Tibial artery (tissue), 4 donors: Measurements from ENCODE around the gene PIAS4.

Experiments
- DNase-seq, 2 donors: peaks; one replicate each; pipeline ENCODE4 v3.0.0-alpha.2; 2019
- H3K27ac ChIP-seq, 2 donors: fragments of 200-600 bp; sonication (generic) in 1 of 2; 1 replicate in 1 of 2; 2 replicates in 1 of 2; pipeline ENCODE4 v1.5.1; 2018 to 2019; ENCODE audit warnings: mild to moderate bottlenecking in 1 of 2
- H3K27me3 ChIP-seq, 2 donors: fragments of 200-600 bp; sonication (generic) in 1 of 2; one replicate each; pipeline versions ENCODE4 v1.5.1 to v1.6.0; 2016 to 2019
- H3K36me3 ChIP-seq, 3 donors: fragments of 200-600 bp; sonication (generic) in 2 of 3; one replicate each; pipeline ENCODE4 v1.5.1; 2016 to 2019; ENCODE audit warnings: mild to moderate bottlenecking in 2 of 3
- H3K4me1 ChIP-seq, 4 donors: fragments of 200-600 bp; sonication (generic) in 2 of 4; 1 replicate in 3 of 4; 2 replicates in 1 of 4; pipeline ENCODE4 v1.5.1; 2016 to 2019
- H3K4me3 ChIP-seq, 2 donors: fragments of 200-600 bp; sonication (generic) in 1 of 2; 1 replicate in 1 of 2; 2 replicates in 1 of 2; pipeline ENCODE4 v1.5.1; 2018 to 2019; ENCODE audit warnings: mild to moderate bottlenecking in 2 of 2
- H3K9me3 ChIP-seq, 3 donors: fragments of 200-600 bp; sonication (generic) in 1 of 3; one replicate each; pipeline ENCODE4 v1.5.1; 2016 to 2019
- intact Hi-C: fragments of 100-400 bp; cut with DNase I; formaldehyde crosslinking; loops from one replicate; pipeline ENCODE4 v1.15.0; 2023; ENCODE audit warnings: low total_unique reads
- TF ChIP-seq, protein P1 (sequence below), 2 experiments: fragments of 200-600 bp in 1 of 2; fragments of 450-650 bp in 1 of 2; IDR thresholded peaks; one replicate each; pipeline ENCODE4 v1.5.1; 2017 to 2019; ENCODE audit warnings: antibody characterized with exemption in 2 of 2, mild to moderate bottlenecking in 1 of 2, moderate library complexity in 1 of 2

PIAS4 gene

GRCh38 chr19:4025317-4025716, 17.8 kb downstream of the PIAS4 start:
- DNase-seq: no peak
- Histone ChIP-seq H3K27ac (no peak overlapping the region), H3K4me1 (no peaks in the 10 kb centered on the region), H3K36me3 (peaks cover 25 to 72% (median 52%) of the 10 kb centered on the region in 3 donors), H3K4me3 (no peak overlapping the region), H3K9me3 (no peaks in the 10 kb centered on the region), H3K27me3 (no peaks in the 10 kb centered on the region)
- intact Hi-C loops: no loop called here
- TF ChIP-seq, protein P1, sequence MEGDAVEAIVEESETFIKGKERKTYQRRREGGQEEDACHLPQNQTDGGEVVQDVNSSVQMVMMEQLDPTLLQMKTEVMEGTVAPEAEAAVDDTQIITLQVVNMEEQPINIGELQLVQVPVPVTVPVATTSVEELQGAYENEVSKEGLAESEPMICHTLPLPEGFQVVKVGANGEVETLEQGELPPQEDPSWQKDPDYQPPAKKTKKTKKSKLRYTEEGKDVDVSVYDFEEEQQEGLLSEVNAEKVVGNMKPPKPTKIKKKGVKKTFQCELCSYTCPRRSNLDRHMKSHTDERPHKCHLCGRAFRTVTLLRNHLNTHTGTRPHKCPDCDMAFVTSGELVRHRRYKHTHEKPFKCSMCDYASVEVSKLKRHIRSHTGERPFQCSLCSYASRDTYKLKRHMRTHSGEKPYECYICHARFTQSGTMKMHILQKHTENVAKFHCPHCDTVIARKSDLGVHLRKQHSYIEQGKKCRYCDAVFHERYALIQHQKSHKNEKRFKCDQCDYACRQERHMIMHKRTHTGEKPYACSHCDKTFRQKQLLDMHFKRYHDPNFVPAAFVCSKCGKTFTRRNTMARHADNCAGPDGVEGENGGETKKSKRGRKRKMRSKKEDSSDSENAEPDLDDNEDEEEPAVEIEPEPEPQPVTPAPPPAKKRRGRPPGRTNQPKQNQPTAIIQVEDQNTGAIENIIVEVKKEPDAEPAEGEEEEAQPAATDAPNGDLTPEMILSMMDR (IDR thresholded peaks at IDR 0.05): no peak

DNA sequence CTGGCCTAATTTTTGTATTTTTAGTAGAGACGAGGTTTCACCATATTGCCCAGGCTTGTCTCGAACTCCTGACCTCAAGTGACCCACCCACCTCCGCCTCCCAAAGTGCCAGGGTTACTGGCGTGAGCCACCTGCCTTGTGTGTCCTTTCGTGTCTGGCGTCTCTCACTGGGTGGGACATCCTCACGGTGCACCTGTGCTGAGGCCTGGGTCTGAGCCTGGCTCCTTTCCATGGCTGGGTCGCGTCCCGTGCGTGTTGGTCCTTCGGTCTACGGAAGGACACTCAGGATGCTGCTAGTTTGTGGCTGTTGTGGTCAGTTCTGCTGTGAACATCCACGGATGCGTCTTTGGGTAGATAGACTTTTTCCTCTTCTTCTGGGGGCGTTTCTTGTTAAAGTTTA, 19.6 kb downstream of the PIAS4 start:
- peaks cover 25 to 89% (median 60%) of the 10 kb centered on the region in 3 donors for H3K36me3 ChIP-seq
- no peak for DNase-seq
- H3K27me3 ChIP-seq: no peaks in the 10 kb centered on the region
- no peaks in the 10 kb centered on the region for H3K9me3 ChIP-seq
- no peak overlapping the region for H3K4me3 ChIP-seq
- H3K4me1 ChIP-seq: no peaks in the 10 kb centered on the region
- TF ChIP-seq, protein P1 (IDR thresholded peaks at IDR 0.05): no peak
- H3K27ac ChIP-seq: no peak overlapping the region
- intact Hi-C loops: no loop called here

DNA sequence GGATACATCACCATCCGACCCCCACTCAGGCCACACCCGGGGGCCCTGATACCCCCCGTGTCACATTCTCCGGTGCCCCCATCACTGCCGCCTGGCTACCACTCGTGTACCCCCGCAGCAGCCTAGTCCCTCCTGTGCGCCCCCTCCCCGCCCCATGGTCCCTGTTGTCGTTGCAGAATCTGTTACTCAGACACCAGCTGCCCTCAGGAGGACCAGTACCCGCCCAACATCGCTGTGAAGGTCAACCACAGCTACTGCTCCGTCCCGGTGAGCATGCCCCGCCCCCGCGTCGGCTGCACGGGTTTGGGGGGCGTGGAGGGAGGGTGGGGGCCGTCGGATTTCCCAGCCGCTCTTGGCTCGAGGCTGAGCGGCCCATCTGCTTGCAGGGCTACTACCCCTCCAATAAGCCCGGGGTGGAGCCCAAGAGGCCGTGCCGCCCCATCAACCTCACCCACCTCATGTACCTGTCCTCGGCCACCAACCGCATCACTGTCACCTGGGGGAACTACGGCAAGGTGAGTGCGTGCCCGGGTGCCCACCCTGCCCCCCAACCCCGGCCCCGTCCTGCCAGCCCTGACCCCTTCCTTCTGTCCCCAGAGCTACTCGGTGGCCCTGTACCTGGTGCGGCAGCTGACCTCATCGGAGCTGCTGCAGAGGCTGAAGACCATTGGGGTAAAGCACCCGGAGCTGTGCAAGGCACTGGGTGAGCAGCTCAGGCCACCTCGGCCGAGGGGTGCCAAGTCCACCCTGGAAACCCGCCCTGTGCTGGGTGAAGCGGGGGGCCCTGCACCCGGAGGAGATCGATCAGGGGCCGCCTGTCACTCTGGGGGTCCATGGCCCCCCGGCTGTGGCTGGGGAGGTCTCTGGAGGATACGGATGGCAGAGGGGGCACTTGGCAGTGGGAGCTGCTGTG, 21.1 kb downstream of the PIAS4 start:
- Histone ChIP-seq H3K27ac (no peak overlapping the region), H3K4me3 (no peak overlapping the region), H3K9me3 (no peaks in the 10 kb centered on the region), H3K4me1 (no peaks in the 10 kb centered on the region), H3K27me3 (no peaks in the 10 kb centered on the region), H3K36me3 (peaks cover 32 to 98% (median 74%) of the 10 kb centered on the region in 3 donors)
- TF ChIP-seq, protein P1 (IDR thresholded peaks at IDR 0.05): no peak
- DNase-seq: no peak
- intact Hi-C loops: no loop called here

GRCh38 chr19:4029247-4029614, 21.7 kb downstream of the PIAS4 start:
- Histone ChIP-seq H3K27me3 (no peaks in the 10 kb centered on the region), H3K36me3 (peaks cover 34 to 98% (median 74%) of the 10 kb centered on the region in 3 donors), H3K4me1 (no peaks in the 10 kb centered on the region), H3K27ac (no peak overlapping the region), H3K9me3 (no peaks in the 10 kb centered on the region), H3K4me3 (no peak overlapping the region)
- intact Hi-C loops: no loop called here
- DNase-seq: no peak
- TF ChIP-seq, protein P1 (IDR thresholded peaks at IDR 0.05): no peak

- DNase-seq: no peak
- Histone ChIP-seq H3K9me3 (no peaks in the 10 kb centered on the region), H3K4me1 (no peaks in the 10 kb centered on the region), H3K27ac (no peak overlapping the region), H3K36me3 (peaks cover 31 to 98% (median 73%) of the 10 kb centered on the region in 3 donors), H3K4me3 (no peak overlapping the region), H3K27me3 (no peaks in the 10 kb centered on the region)
- TF ChIP-seq, protein P1 (IDR thresholded peaks at IDR 0.05): no peak
- intact Hi-C loops: no loop called here
Observed at GRCh38 chr19:4030552-4030951, 23.0 kb downstream of the PIAS4 start.
